ENCODE measurements around the gene CFAP161. TPM values are rescaled to one million over a fixed set of nuclear protein-coding genes. Genes with fewer than 3 reads are reported as not detected.

CFAP161 gene
- total and polyA plus RNA-seq, 2 experiments from 2014 or later = 0.13 TPM; not detected in 1

GRCh38 chr15:81113204-81113657 is 20.8 kb upstream of the CFAP161 start:
- Histone ChIP-seq H3K9me2 (ENCODE audit: insufficient read depth) (no peaks in the 10 kb centered on the region), H3K27ac (ENCODE audit: low read depth) (no peak overlapping the region), H3K4me3 (no peak overlapping the region), H3K36me3 (ENCODE audit: insufficient read depth) (no peaks in the 10 kb centered on the region), H4K20me1 (replicated peaks; ENCODE audit: insufficient read depth) (no peaks in the 10 kb centered on the region), H3K27me3 (ENCODE audit: insufficient read depth) (peaks cover 11% of the 10 kb centered on the region), H3F3A (replicated peaks; ENCODE audit: low read depth) (no peaks in the 10 kb centered on the region), H3K4me2 (no peak overlapping the region), H3K79me2 (replicated peaks; ENCODE audit: insufficient read depth) (no peaks in the 10 kb centered on the region), H3K4me1 (ENCODE audit: insufficient read depth) (peaks cover 13% of the 10 kb centered on the region), H2AFZ (no peak overlapping the region)
- H3K36me3 Mint-ChIP-seq (ENCODE audit: low read depth) = no peaks in the 10 kb centered on the region
- TF ChIP-seq STAT1 (IDR thresholded peaks at IDR 0.05; ENCODE audit: unreplicated experiment) (no peak), CTCF (conservative IDR thresholded peaks at IDR 0.05; ENCODE audit: low read depth in 2 of 2) (no peak), NANOG (IDR thresholded peaks at IDR 0.05; ENCODE audit: borderline replicate concordance) (no peak), JUNB (IDR thresholded peaks at IDR 0.05; ENCODE audit: unreplicated experiment) (no peak), CREB1 (CRISPR knock-in tag; IDR thresholded peaks at IDR 0.05; ENCODE audit: low read depth) (no peak), EZH2phosphoT487 (IDR thresholded peaks at IDR 0.05; ENCODE audit: unreplicated experiment) (no peak), EZH2 (IDR thresholded peaks at IDR 0.05; ENCODE audit: low read depth, unreplicated experiment) (no peak), ZNF462 (CRISPR knock-in tag; IDR thresholded peaks at IDR 0.05) (no peak), REST (IDR thresholded peaks at IDR 0.05; ENCODE audit: unreplicated experiment) (no peak), POLR2AphosphoS5 (IDR thresholded peaks at IDR 0.05; ENCODE audit: low read depth) (no peak), ZNF331 (CRISPR knock-in tag; IDR thresholded peaks at IDR 0.05; ENCODE audit: low read depth) (no peak), ETS1 (IDR thresholded peaks at IDR 0.05) (no peak), ZNF114 (CRISPR knock-in tag; IDR thresholded peaks at IDR 0.05) (no peak)
- H3K4me3 Mint-ChIP-seq = no peak overlapping the region
- H3K9me3 Mint-ChIP-seq = no peaks in the 10 kb centered on the region; the same call in 2 of the 3 replicates
- H3K27me3 Mint-ChIP-seq (ENCODE audit: insufficient read depth, low read depth, poor library complexity) = peaks cover 6% of the 10 kb centered on the region
- no peak overlapping the region for H3K27ac Mint-ChIP-seq
- ATAC-seq = no peak
- no peak for DNase-seq (ENCODE audit: low spot score)
- peaks cover 17% of the 10 kb centered on the region for H3K4me1 Mint-ChIP-seq

All from GM23338 (cell line).